IMR-90 (cell line): ENCODE results near the gene POLR2C. TPM values are rescaled to one million over a fixed set of nuclear protein-coding genes. Genes with fewer than 3 reads are reported as not detected.

ENCODE experiments used
- ATAC-seq: fragments of 200-7000 bp; cut with Tn5 transposase; 2 replicates; pipeline ENCODE4 v1.9.1; 2020; ENCODE audit warnings: low read depth, mild to moderate bottlenecking, moderate library complexity
- BruUV-seq: library from RNA; stranded (reverse); fragments of 400-500 nt; replicated peaks from 2 replicates; lab custom pipeline; 2021; lab: Mats Ljungman, UMichigan
- CTCF ChIA-PET: fragments of 300-600 bp; formaldehyde crosslinking; extraction: SDS; loops from one replicate; lab custom pipeline; 2021; ENCODE audit warnings: antibody characterized with exemption; lab: Yijun Ruan, JAX
- POLR2A ChIA-PET: fragments of 300-600 bp; sonication (Branson Sonifier 250); formaldehyde crosslinking; loops from one replicate; lab custom pipeline; 2022; ENCODE audit warnings: antibody characterized with exemption; ENCODE audit not compliant: unreplicated experiment; lab: Charles Lee
- DNase-seq: peaks from one replicate; pipeline ENCODE4 v3.0.0; 2013
- H2AFZ ChIP-seq: replicated peaks from 2 replicates; pipeline ENCODE3; 2013; ENCODE audit warnings: low read length, mild to moderate bottlenecking; ENCODE audit not compliant: poor library complexity
- H2AK5ac ChIP-seq: 2 replicates; pipeline ENCODE4 v1.6.1; 2013; ENCODE audit warnings: low read depth, low read length, inconsistent platforms
- H2AK9ac ChIP-seq: replicated peaks from 2 replicates; pipeline ENCODE3; 2013; ENCODE audit warnings: mild to moderate bottlenecking, low read depth, low read length, moderate library complexity; ENCODE audit not compliant: poor library complexity
- H2BK120ac ChIP-seq: 2 replicates; pipeline ENCODE4 v1.6.1; 2013; ENCODE audit warnings: low read depth, low read length, inconsistent platforms
- H2BK15ac ChIP-seq: 3 replicates; pipeline ENCODE4 v1.6.1; 2013; ENCODE audit warnings: low read depth, low read length, inconsistent platforms
- H2BK20ac ChIP-seq: 2 replicates; pipeline ENCODE4 v1.6.1; 2013; ENCODE audit warnings: low read depth, mild to moderate bottlenecking, inconsistent platforms, low read length, moderate library complexity
- H2BK5ac ChIP-seq: 2 replicates; pipeline ENCODE4 v1.6.1; 2013; ENCODE audit warnings: mild to moderate bottlenecking, low read depth, low read length, inconsistent platforms; ENCODE audit not compliant: poor library complexity, severe bottlenecking
- H3K14ac ChIP-seq: replicated peaks from 2 replicates; pipeline ENCODE4 v1.6.1; 2013; ENCODE audit warnings: low read depth, low read length, inconsistent platforms
- H3K18ac ChIP-seq: 2 replicates; pipeline ENCODE4 v1.6.1; 2013; ENCODE audit warnings: low read depth, low read length, control low read depth
- H3K23ac ChIP-seq: 2 replicates; pipeline ENCODE4 v1.6.1; 2013; ENCODE audit warnings: low read depth, low read length, inconsistent platforms
- H3K27ac ChIP-seq: 2 replicates; pipeline ENCODE4 v1.5.1; 2013; ENCODE audit warnings: mild to moderate bottlenecking, control low read depth, low read length; ENCODE audit not compliant: insufficient read depth
- H3K27me3 ChIP-seq: 2 replicates; pipeline ENCODE4 v1.6.1; 2013; ENCODE audit warnings: low read length; ENCODE audit not compliant: control insufficient read depth, insufficient read depth
- H3K36me3 ChIP-seq: 2 replicates; pipeline ENCODE4 v1.6.1; 2013; ENCODE audit warnings: low read length, mixed read lengths; ENCODE audit not compliant: control insufficient read depth, insufficient read depth
- H3K4ac ChIP-seq: 2 replicates; pipeline ENCODE4 v1.6.1; 2013; ENCODE audit warnings: low read depth, low read length, inconsistent platforms
- H3K4me1 ChIP-seq: 2 replicates; pipeline ENCODE4 v1.6.1; 2013; ENCODE audit warnings: low read length, mixed read lengths; ENCODE audit not compliant: control insufficient read depth, insufficient read depth
- H3K4me2 ChIP-seq: 2 replicates; pipeline ENCODE4 v1.6.1; 2013; ENCODE audit warnings: low read depth, mild to moderate bottlenecking, control low read depth, low read length, moderate library complexity
- H3K4me3 ChIP-seq: 2 replicates; pipeline ENCODE4 v1.5.1; 2013; ENCODE audit warnings: low read depth, mild to moderate bottlenecking, control low read depth, low read length, moderate library complexity; ENCODE audit not compliant: insufficient read depth
- H3K56ac ChIP-seq: 2 replicates; pipeline ENCODE4 v1.6.1; 2013; ENCODE audit warnings: low read length, inconsistent platforms; ENCODE audit not compliant: insufficient read depth; ENCODE audit errors: extremely low read depth
- H3K79me1 ChIP-seq, 2 experiments: 2 replicates each; pipeline ENCODE4 v1.6.1; 2013; ENCODE audit warnings: low read length in 2 of 2, inconsistent platforms in 1 of 2, low read depth in 1 of 2
- H3K9ac ChIP-seq: 2 replicates; pipeline ENCODE4 v1.6.1; 2013; ENCODE audit warnings: low read depth, low read length, control low read depth
- H3K9me1 ChIP-seq: 2 replicates; pipeline ENCODE4 v1.6.1; 2013; ENCODE audit warnings: low read length, inconsistent platforms; ENCODE audit not compliant: insufficient read depth
- H3K9me3 ChIP-seq: 2 replicates; pipeline ENCODE4 v1.6.1; 2013; ENCODE audit warnings: low read length; ENCODE audit not compliant: control insufficient read depth, insufficient read depth
- H4K20me1 ChIP-seq: 2 replicates; pipeline ENCODE4 v1.6.1; 2013; ENCODE audit warnings: low read length, inconsistent platforms; ENCODE audit not compliant: insufficient read depth
- H4K5ac ChIP-seq: 2 replicates; pipeline ENCODE4 v1.6.1; 2013; ENCODE audit warnings: mild to moderate bottlenecking, low read depth, low read length, control low read depth
- H4K8ac ChIP-seq, 2 experiments: 2 replicates each; pipeline ENCODE4 v1.6.1; 2013; ENCODE audit warnings: low read depth in 2 of 2, low read length in 2 of 2, control low read depth in 1 of 2, inconsistent platforms in 1 of 2
- H4K91ac ChIP-seq: 2 replicates; pipeline ENCODE4 v1.6.1; 2013; ENCODE audit warnings: low read depth, low read length, inconsistent platforms; ENCODE audit not compliant: insufficient read depth
- BHLHE40 ChIP-seq: fragments of 150-350 bp; IDR thresholded peaks from 2 replicates; pipeline ENCODE4 v1.6.1; 2016; ENCODE audit warnings: mild to moderate bottlenecking, low read depth, low read length
- CEBPB ChIP-seq: IDR thresholded peaks from 2 replicates; pipeline ENCODE4 v1.6.1; 2012; ENCODE audit warnings: low read depth, low read length, improper control_type of control experiment
- CHD1 ChIP-seq: IDR thresholded peaks from 2 replicates; pipeline ENCODE4 v1.6.1; 2012; ENCODE audit warnings: low read depth, low read length, improper control_type of control experiment
- FOS ChIP-seq: fragments of 150-350 bp; IDR thresholded peaks from 2 replicates; pipeline ENCODE4 v1.6.1; 2016; ENCODE audit warnings: low read depth, low read length
- MAFK ChIP-seq: IDR thresholded peaks from 2 replicates; pipeline ENCODE4 v1.6.1; 2012; ENCODE audit warnings: low read depth, low read length, improper control_type of control experiment
- MAZ ChIP-seq: IDR thresholded peaks from 2 replicates; pipeline ENCODE4 v1.6.1; 2012; ENCODE audit warnings: low read depth, mild to moderate bottlenecking, low read length, improper control_type of control experiment, moderate library complexity, borderline replicate concordance
- MXI1 ChIP-seq: IDR thresholded peaks from 2 replicates; pipeline ENCODE4 v1.6.1; 2012; ENCODE audit warnings: low read depth, mild to moderate bottlenecking, low read length, moderate library complexity, borderline replicate concordance
- NFE2L2 ChIP-seq: fragments of 150-350 bp; IDR thresholded peaks from 2 replicates; pipeline ENCODE4 v1.6.1; 2016; ENCODE audit warnings: low read depth, mild to moderate bottlenecking, low read length
- POLR2A ChIP-seq: IDR thresholded peaks from 2 replicates; pipeline ENCODE4 v1.6.1; 2012; ENCODE audit warnings: mild to moderate bottlenecking, low read depth, low read length
- RAD21 ChIP-seq: IDR thresholded peaks from 2 replicates; pipeline ENCODE4 v1.6.1; 2012; ENCODE audit warnings: low read length, improper control_type of control experiment
- RCOR1 ChIP-seq: IDR thresholded peaks from 2 replicates; pipeline ENCODE4 v1.6.1; 2012; ENCODE audit warnings: mild to moderate bottlenecking, low read length, improper control_type of control experiment; ENCODE audit not compliant: insufficient replicate concordance
- RFX5 ChIP-seq: IDR thresholded peaks from 2 replicates; pipeline ENCODE4 v1.8.0; 2012; ENCODE audit warnings: low read depth, mild to moderate bottlenecking, low read length, moderate library complexity
- SMC3 ChIP-seq: fragments of 150-350 bp; IDR thresholded peaks from 2 replicates; pipeline ENCODE4 v1.6.1; 2016; ENCODE audit warnings: low read depth, mild to moderate bottlenecking, antibody characterized with exemption, low read length, moderate library complexity
- WGBS, 2 experiments: methylation state at CpG; one replicate each; pipeline versions ENCODE4 v1.1.5 to v1.1.7; 2013; ENCODE audit warnings: missing lambda C conversion rate in 2 of 2; ENCODE audit not compliant: insufficient read length in 1 of 2; ENCODE audit errors: extremely low coverage in 2 of 2; 5-methylcytosine and 5-hydroxymethylcytosine counted together
- dilution Hi-C: fragments of 300-500 bp; cut with HindIII; formaldehyde crosslinking; loops from one replicate; pipeline ENCODE4 v1.14.3; 2018; ENCODE audit warnings: low sequenced_read_pairs; ENCODE audit not compliant: unreplicated experiment
- in situ Hi-C: fragments of 300-500 bp; cut with MboI; formaldehyde crosslinking; loops from 3 replicates; pipeline ENCODE4 v1.14.3; 2019; ENCODE audit warnings: low sequenced_read_pairs, inconsistent platforms, mixed read lengths
- intact Hi-C: fragments of 100-400 bp; cut with micrococcal nuclease; formaldehyde crosslinking; loops from 2 replicates; pipeline ENCODE4 v1.10.0; 2022
- polyA plus RNA-seq, 3 experiments: library from polyadenylated mRNA; depleted of rRNA; stranded (reverse); fragments of >200 nt; gene quantifications; 2 replicates each; pipeline ENCODE4 v1.2.3, GENCODE V29; 2012; ENCODE audit warnings: low replicate concordance in 1 of 3
- total RNA-seq: library from RNA; depleted of rRNA; stranded (reverse); fragments of >200 nt; gene quantifications from 2 replicates; pipeline ENCODE4 v1.2.3, GENCODE V29; 2012
- TF ChIP-seq, protein P1 (sequence below): fragments of 150-350 bp; IDR thresholded peaks from 2 replicates; pipeline ENCODE4 v1.6.1; 2017; ENCODE audit warnings: mild to moderate bottlenecking, antibody characterized with exemption, low read length, low read depth
- TF ChIP-seq, protein P2 (sequence below): fragments of 150-350 bp; IDR thresholded peaks from 2 replicates; pipeline ENCODE4 v1.6.1; 2016; ENCODE audit warnings: low read depth, mild to moderate bottlenecking, low read length, moderate library complexity, borderline replicate concordance
- TF ChIP-seq, protein P3 (sequence below): conservative IDR thresholded peaks from 2 replicates; pipeline ENCODE4 v1.5.1; 2012; ENCODE audit warnings: mild to moderate bottlenecking, low read depth, low read length, improper control_type of control experiment

The POLR2C gene
- total and polyA plus RNA-seq, 2 of the 4 experiments (the other 2 are of a cell fraction), result 137 to 340 TPM

DNA sequence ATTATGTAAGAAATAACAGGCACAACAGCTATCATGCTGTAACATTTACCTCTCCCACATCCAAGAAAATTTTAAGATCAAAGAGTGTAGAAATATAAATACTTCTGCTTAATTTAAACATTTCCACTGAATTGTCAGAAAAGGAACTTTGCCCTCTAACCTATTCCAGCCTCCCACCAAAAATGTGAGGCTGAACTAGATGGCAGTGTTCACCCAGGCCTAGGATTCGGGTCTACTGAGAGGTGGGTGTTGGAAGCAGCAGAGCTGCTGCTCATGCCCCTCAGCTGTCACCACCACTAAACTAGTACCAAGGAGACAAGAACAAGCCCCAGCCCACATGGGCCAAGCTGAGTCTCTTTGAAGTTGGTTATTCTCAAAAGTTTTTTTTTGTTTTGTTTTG is 26.6 kb upstream of the POLR2C start:
- TF ChIP-seq FOS, result no peak
- no peak for TF ChIP-seq CHD1
- TF ChIP-seq MAFK, result no peak
- no peak for TF ChIP-seq RAD21
- TF ChIP-seq, protein P1, sequence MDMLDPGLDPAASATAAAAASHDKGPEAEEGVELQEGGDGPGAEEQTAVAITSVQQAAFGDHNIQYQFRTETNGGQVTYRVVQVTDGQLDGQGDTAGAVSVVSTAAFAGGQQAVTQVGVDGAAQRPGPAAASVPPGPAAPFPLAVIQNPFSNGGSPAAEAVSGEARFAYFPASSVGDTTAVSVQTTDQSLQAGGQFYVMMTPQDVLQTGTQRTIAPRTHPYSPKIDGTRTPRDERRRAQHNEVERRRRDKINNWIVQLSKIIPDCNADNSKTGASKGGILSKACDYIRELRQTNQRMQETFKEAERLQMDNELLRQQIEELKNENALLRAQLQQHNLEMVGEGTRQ, result no peak
- TF ChIP-seq POLR2A, result no peak
- no peak for TF ChIP-seq BHLHE40
- TF ChIP-seq, protein P2, sequence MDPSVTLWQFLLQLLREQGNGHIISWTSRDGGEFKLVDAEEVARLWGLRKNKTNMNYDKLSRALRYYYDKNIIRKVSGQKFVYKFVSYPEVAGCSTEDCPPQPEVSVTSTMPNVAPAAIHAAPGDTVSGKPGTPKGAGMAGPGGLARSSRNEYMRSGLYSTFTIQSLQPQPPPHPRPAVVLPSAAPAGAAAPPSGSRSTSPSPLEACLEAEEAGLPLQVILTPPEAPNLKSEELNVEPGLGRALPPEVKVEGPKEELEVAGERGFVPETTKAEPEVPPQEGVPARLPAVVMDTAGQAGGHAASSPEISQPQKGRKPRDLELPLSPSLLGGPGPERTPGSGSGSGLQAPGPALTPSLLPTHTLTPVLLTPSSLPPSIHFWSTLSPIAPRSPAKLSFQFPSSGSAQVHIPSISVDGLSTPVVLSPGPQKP, result no peak
- no peak for TF ChIP-seq MXI1
- no peak for TF ChIP-seq CEBPB
- TF ChIP-seq, protein P3, sequence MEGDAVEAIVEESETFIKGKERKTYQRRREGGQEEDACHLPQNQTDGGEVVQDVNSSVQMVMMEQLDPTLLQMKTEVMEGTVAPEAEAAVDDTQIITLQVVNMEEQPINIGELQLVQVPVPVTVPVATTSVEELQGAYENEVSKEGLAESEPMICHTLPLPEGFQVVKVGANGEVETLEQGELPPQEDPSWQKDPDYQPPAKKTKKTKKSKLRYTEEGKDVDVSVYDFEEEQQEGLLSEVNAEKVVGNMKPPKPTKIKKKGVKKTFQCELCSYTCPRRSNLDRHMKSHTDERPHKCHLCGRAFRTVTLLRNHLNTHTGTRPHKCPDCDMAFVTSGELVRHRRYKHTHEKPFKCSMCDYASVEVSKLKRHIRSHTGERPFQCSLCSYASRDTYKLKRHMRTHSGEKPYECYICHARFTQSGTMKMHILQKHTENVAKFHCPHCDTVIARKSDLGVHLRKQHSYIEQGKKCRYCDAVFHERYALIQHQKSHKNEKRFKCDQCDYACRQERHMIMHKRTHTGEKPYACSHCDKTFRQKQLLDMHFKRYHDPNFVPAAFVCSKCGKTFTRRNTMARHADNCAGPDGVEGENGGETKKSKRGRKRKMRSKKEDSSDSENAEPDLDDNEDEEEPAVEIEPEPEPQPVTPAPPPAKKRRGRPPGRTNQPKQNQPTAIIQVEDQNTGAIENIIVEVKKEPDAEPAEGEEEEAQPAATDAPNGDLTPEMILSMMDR, result no peak
- no peak for TF ChIP-seq RCOR1
- no peak for TF ChIP-seq SMC3
- no peak for TF ChIP-seq NFE2L2
- no peak for TF ChIP-seq MAZ
- TF ChIP-seq RFX5, result no peak
- Histone ChIP-seq H3K14ac (no peak overlapping the region), H2BK15ac (no peak overlapping the region), H2AK5ac (no peak overlapping the region), H3K9ac (no peak overlapping the region), H4K20me1 (no peaks in the 10 kb centered on the region), H3K9me1 (no peaks in the 10 kb centered on the region), H3K27me3 (no peaks in the 10 kb centered on the region), H3K79me1 (peaks cover under 1 to 11% of the 10 kb centered on the region in 2 experiments; a peak in 3 of 4 replicates), H3K4me1 (no peaks in the 10 kb centered on the region), H2BK5ac (no peak overlapping the region), H3K23ac (no peak overlapping the region), H2BK120ac (no peak overlapping the region), H2BK20ac (no peak overlapping the region), H3K4ac (no peak overlapping the region), H3K4me2 (no peak overlapping the region), H3K4me3 (no peak overlapping the region), H3K27ac (no peak overlapping the region), H3K9me3 (peaks cover 3% of the 10 kb centered on the region), H2AFZ (no peak overlapping the region), H2AK9ac (no peak overlapping the region), H3K36me3 (peaks cover 49% of the 10 kb centered on the region), H4K5ac (no peak overlapping the region), H4K8ac (no peak overlapping the region), H4K91ac (no peak overlapping the region), H3K18ac (no peak overlapping the region), H3K56ac (no peak overlapping the region)
- DNase-seq (no peak), ATAC-seq (no peak)
- ChIA-PET CTCF (no interaction called here), POLR2A (no interaction called here)
- dilution Hi-C loops (no loop called here), in situ Hi-C loops (no loop called here), intact Hi-C loops (no loop called here)
- BruUV-seq, result no TSS peak
- no CpG with 5 or more reads among the region's 1 CpG for WGBS, 2 experiments
